Posterior vena cava (tissue), 2 donors: ENCODE data around the gene SMIM13. TPM values are rescaled to one million over a fixed set of nuclear protein-coding genes. Genes with fewer than 3 reads are reported as not detected.
A peak's percentile ranks its signal among the peaks of the same experiment; 100 is the strongest.

Experiments used
- DNase-seq: peaks from one replicate; pipeline ENCODE4 v3.0.0-alpha.2; 2020; ENCODE audit warnings: low spot score
- intact Hi-C, 2 donors: fragments of 100-400 bp; cut with DNase I; formaldehyde crosslinking; loops; one replicate each; pipeline versions ENCODE4 v1.14.1 to v1.14.2; 2022 to 2023
- total RNA-seq, 2 donors: library from RNA; stranded (reverse); fragmentation: NEBNext Ultra II Directional; extraction: Animal tissue kit (Norgen Biotek cat#: 25700); gene quantifications; one replicate each; pipeline ENCODE4 v1.2.1, GENCODE V29; 2021
- donor health status: DM: yes; HTN: yes; CAD: no.
- donor health status: DM: yes; HTN: yes; CAD: no.

The SMIM13 gene
- total RNA-seq, 2 donors from 2014 or later: 9.2 to 11.8 TPM

GRCh38 chr6:11171952-11172351 lies 78.3 kb downstream of the SMIM13 start:
- intact Hi-C loops: loop anchor here in 1 of 2 donors (10.0 kb wide), 1 partner anchor 323 kb away; no protein-coding TSS in a partner anchor
- no peak for DNase-seq

- DNase-seq: peak; percentile 89
- intact Hi-C loops: loop anchor here in 1 of 2 donors (10.0 kb wide), 1 partner anchor 322 kb away; no protein-coding TSS in a partner anchor
Observed at GRCh38 chr6:11172501-11173327, 79.1 kb downstream of the SMIM13 start.

- intact Hi-C loops: loop anchor here in 1 of 2 donors (10.0 kb wide), 1 partner anchor 321 kb away; no protein-coding TSS in a partner anchor
- no peak for DNase-seq
Observed at GRCh38 chr6:11174242-11174611, 80.6 kb downstream of the SMIM13 start.

GRCh38 chr6:11177271-11177670 lies 83.6 kb downstream of the SMIM13 start:
- intact Hi-C loops: loop anchor here in 1 of 2 donors (10.0 kb wide), 1 partner anchor 318 kb away; no protein-coding TSS in a partner anchor
- DNase-seq: no peak

- intact Hi-C loops: loop anchor here in 1 of 2 donors (10.0 kb wide), 1 partner anchor 316 kb away; no protein-coding TSS in a partner anchor
- DNase-seq: no peak
Observed at GRCh38 chr6:11179088-11179418, 85.4 kb downstream of the SMIM13 start.

GRCh38 chr6:11179419-11180202 lies 86.0 kb downstream of the SMIM13 start:
- DNase-seq: no peak
- intact Hi-C loops: loop anchor here in 1 of 2 donors (10.0 kb wide), 1 partner anchor 315 kb away; no protein-coding TSS in a partner anchor

- no peak for DNase-seq
- intact Hi-C loops: no loop called here
Observed at GRCh38 chr6:11181478-11182136, 88.0 kb downstream of the SMIM13 start.

GRCh38 chr6:11183761-11184362 lies 90.2 kb downstream of the SMIM13 start:
- DNase-seq: no peak
- intact Hi-C loops: no loop called here

GRCh38 chr6:11185204-11185842 lies 91.7 kb downstream of the SMIM13 start:
- intact Hi-C loops: loop anchor here in 1 of 2 donors (5.0 kb wide), 1 partner anchor 33 kb away; no protein-coding TSS in a partner anchor
- DNase-seq: no peak

GRCh38 chr6:11187301-11187700 lies 93.7 kb downstream of the SMIM13 start:
- intact Hi-C loops: loop anchor here in 1 of 2 donors (5.0 kb wide), 1 partner anchor 35 kb away; no protein-coding TSS in a partner anchor
- DNase-seq: no peak

Other genes with a start within 250 kb of the SMIM13 start
- not detected for gene GCM2, start 211.8 kb upstream of the SMIM13 start, total RNA-seq
- 1 to 10 TPM in 1 of 2 donors, under 1 TPM in 1; 0.71 to 1.1 TPM for gene SYCP2L, start 206.8 kb upstream of the SMIM13 start, total RNA-seq
- under 1 TPM; 0.23 to 0.38 TPM for gene ELOVL2, start 49.5 kb upstream of the SMIM13 start, total RNA-seq
- under 1 TPM; 0.05 to 0.14 TPM for gene ERVFRD-1, start 17.9 kb downstream of the SMIM13 start, total RNA-seq
- gene NEDD9, start 138.8 kb downstream of the SMIM13 start, total RNA-seq: 100 to 1,000 TPM; 105 to 166 TPM